ENCODE results near the gene WDR7.

Gene WDR7

DNA sequence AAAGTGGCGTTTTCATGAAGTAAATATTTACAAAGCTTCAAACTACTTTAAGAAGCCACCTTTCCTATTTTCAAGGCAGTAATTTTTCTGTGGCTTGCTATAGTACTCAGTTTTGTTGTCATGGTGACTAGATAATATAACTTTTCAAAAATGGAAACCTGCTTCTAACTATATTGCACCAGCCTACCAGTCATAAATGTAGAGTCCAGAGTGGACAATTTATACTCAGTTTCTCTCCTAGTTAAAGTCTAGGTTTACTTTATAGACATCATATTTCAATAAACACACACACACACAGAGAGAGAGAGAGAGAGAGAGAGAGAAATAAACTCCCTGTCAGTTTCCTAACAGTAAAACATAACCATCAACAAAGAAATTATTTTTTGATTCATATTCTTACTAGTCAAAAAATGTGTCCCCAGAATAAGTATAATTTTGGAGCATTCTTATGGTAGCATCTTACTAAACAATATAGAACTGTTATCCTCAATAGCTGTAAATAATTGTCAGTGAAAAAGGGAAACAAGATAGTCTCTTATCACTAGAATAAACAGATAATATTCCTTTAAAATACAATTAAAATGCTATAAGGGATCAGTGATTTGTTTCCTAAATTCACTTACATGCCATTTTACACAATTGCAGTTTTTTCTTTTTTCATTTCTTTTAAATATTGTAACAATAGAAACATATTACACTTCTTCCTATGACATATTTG is 332.3 kb downstream of the WDR7 start:
- DNase-seq (ENCODE audit: low read depth in 1 of 2, low spot score in 1 of 2), result no peak

DNA sequence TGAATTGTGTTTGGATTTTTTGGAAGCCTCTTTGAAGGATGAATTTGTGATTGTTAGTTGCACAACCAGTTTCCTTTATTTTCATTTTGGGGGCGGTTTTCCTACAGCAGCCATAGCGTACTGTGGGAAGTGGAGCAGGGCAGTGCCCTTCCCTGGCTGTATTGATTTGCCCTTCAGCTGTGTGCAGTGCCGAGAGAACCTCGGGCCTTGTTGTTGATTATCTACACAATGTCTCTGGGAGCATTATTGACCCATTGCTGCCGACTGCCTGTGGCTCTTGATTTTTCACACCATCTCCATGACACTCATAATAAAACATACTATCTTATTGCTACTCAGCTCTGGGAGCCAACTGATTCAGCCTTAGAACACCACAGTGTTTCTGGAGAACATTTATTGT is 333.6 kb downstream of the WDR7 start:
- DNase-seq (ENCODE audit: low read depth in 1 of 2, low spot score in 1 of 2), result no peak

DNA sequence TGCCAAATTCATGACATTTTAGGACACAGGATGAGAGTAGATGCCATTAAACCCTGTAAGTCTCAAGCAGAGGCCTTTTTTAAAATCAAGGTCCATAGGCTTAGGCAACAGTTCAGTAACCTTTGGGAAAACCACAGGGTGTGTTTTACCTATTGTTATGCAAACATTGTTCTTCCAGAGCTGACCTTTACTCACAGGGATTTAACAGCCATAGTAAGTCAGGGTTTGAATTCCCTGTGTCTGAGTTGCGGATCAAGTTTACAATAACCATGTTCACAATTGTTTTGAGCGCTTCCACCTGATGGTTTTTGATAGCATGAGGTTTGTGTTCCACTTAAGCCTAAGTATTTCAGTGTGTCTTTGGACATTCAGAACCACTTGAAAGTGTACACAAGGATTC is 335.7 kb downstream of the WDR7 start:
- no peak for DNase-seq (ENCODE audit: low read depth in 1 of 2, low spot score in 1 of 2)

DNA sequence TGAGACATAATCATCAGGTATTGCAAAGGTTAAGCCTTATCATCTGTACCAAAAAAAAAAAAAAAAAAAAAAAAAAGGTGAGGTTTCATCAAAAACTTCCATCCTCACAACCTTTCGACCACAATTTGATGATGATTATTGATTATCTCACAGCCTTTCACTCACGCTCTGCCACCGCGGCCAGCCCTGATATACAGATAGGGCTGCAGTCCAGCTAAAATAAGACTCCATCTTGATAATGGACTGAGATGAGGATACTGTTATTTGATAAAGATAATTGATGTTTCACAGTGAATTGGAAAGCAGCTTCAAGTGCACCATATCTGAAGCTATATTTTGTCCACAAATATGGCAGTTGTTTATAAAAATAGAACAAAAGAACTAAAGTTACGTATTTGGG is 336.1 kb downstream of the WDR7 start:
- no peak for DNase-seq (ENCODE audit: low read depth in 1 of 2, low spot score in 1 of 2)

DNA sequence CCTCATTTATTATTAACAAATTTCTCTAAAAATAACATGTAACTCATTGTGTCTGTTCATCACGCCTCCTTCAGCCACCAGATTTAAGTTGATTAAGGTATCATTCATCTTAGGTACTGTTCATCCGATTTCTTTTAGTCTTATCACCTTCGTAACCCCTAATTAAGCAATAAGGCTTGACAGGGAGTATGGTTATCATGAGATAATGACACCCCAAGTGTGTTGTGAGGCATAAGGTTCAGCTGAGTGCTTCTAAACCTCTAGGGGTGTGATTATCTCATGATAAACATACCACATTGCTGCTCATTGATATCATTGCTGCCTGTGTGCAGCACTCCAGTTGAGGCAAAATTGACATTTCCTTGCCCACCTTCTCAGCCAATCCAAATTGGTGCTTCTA is 336.9 kb downstream of the WDR7 start:
- no peak for DNase-seq (ENCODE audit: low read depth in 1 of 2, low spot score in 1 of 2)

DNA sequence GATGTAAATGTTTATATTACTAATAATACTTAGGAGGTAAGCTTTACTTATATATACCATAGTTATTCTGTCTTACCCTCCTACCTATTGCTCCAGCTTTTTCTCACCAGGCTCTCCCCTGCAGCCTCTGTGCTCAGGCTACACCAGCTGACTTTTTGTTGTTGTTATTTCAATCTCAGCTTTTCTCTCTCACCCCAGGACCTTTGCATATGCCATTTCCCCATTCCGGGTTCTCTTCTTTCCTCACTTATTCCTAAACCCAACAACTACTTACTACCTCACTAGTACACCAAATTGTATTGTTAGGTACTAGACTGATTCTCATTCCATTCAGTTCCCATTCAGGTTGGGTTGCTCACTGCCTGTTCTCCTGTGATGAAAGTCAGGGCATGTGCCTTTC is 339.5 kb downstream of the WDR7 start:
- DNase-seq (ENCODE audit: low read depth in 1 of 2, low spot score in 1 of 2), result no peak

DNA sequence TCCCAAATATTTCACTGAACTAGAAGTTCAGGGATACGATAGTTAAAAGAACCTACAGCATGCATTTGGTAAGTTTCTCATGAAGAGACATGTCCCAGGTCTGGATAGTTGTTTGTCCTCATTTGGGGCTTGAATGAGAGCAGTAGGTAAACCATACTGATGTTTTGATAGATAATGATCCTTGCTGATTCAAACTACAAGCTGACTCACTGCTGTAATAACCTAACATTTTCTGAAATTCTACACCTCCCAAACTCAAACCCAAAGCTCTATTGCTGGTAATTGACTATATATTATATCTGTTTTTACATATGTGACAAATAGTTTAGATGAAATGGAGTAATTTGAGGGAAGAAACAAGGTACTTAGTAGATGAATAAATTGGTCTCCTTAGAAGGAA is 341.6 kb downstream of the WDR7 start:
- DNase-seq (ENCODE audit: low read depth in 1 of 2, low spot score in 1 of 2), result no peak

DNA sequence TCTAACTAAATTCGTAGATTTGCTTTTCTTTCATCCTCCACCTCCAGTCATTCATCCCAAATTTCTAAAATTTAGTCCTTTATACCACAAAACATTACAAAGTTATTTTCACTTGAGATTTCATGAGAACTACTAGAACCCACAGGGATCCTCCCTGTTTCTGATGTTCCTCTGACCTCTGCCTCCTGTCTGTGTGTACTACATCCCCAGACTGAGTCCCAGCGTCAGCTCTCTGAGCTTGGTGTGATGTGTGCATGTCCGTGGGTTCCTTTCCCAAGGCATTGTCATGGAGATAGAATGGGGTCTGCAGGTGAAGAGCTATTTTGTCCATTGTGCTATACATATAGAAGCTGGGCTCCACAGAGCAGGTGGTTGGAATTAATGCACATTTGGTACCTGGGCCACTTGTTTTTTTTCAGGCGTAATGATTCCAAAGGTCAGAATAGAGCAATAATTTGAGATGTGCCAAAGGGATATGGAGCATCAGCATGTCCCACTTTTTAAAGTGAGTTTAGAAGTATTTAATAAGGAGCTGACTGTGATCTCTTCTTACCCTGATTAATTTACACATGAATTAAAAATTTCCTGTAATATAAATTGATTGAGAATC is 344.5 kb downstream of the WDR7 start:
- DNase-seq (ENCODE audit: low read depth in 1 of 2, low spot score in 1 of 2), result no peak

DNA sequence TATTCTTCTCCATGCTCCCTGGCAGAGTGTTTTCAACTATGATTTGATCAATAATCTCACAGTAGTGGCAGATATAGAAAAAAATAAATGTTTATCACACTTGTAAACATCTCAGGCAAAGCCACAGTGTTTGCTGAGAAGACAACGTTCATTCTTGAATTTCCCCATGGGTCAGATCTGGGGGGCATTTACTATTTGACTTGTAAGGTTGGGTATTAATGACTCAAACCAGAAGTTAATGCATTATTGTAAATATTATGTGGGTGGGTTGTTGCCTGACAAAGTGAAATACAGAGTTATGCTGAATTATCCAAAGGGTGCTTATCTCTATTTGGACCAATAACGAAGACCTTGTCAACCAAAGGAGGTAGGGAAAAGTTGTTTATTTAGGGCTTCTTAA is 346.0 kb downstream of the WDR7 start:
- DNase-seq (ENCODE audit: low read depth in 1 of 2, low spot score in 1 of 2), result no peak

DNA sequence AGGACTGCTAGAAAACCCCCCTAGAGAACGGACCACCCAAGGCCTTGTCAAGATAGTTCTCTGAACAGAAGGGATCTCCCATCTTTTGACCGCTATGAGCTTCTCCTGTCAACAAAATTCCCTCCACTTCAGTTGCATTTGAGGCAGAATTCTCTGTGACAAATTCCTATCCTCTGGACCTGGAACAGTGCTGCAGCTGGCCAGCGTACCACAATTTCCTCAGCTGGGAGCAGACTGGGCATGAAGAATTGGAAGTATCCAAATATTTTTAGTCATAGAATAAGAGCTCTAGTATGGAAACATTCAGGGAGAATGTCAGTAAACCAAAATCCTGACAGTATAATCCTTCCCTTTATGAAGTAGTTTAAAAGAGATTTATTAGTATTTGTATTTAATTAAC is 348.7 kb downstream of the WDR7 start:
- no peak for DNase-seq (ENCODE audit: low read depth in 1 of 2, low spot score in 1 of 2)

DNA sequence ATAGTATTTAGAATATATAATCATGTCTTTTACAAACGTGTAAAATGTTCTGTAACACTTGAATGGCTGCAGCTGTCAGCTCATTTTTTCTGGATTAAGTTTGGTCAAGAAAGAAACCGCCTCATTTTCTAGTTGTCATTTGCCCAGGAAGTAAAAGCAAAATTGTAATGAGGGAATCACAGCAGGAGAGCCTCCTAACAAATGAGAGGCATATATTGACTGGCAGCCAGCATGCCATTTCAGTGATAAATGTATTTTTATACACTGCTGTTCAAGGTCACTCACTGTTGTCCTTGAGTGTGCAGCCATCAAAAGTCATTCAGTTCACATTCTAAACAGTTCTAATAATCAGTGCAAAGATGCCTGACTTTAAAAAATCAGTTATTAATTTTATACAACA is 351.5 kb downstream of the WDR7 start:
- DNase-seq (ENCODE audit: low read depth in 1 of 2, low spot score in 1 of 2), result no peak

DNA sequence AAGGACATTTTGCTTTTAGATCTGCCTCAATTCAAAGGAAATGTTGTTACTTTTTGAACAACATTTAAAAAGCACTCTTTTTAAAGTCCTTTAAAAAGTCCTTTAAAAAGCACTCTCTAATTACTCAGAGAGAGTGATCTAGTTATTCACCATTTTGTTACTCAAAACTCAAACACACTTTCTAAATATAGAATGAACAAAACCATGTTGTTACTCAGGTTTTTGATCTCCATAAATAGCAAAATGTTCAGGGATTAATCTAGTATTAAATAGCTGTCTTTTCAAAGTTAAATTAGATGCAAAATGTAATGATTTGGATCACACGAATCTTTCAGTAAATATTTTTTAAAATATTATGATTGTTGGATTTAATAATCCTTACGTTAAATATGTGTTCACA is 352.2 kb downstream of the WDR7 start:
- DNase-seq (ENCODE audit: low read depth in 1 of 2, low spot score in 1 of 2), result no peak

DNA sequence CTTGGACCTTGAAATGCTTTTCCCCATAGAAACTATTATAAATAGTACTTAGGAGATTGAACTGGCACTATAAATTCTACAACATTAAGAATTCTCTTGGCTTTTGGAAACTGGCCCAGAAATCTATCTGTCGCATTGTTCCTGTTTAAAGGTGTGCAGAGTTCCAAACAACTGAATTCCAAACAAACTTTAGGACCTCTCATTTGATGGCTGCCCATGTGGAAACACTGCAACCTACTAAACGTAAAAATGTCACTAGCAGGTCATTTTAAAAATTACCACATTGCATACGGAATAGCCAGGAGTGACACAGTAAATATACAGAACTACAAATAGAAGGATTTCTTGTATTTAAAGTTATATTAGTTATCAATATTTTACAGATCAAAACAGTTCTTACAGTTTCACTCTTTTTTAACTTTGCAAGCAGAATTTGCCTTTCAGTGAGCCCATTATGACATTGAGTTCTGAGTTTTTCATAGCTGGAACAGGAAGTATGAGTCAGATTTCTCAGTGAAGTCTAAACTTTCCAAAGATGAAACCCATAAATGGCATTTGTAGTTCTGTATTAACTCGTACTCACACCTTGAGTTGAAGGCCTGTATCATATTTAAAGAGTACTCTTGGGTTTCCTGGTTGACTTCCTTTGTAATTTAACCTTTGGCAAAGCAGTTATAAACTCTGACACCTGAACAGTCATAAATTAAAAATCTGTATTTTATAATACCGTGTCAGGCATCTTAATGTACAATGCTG is 353.4 kb downstream of the WDR7 start:
- no peak for DNase-seq (ENCODE audit: low read depth in 1 of 2, low spot score in 1 of 2)

DNA sequence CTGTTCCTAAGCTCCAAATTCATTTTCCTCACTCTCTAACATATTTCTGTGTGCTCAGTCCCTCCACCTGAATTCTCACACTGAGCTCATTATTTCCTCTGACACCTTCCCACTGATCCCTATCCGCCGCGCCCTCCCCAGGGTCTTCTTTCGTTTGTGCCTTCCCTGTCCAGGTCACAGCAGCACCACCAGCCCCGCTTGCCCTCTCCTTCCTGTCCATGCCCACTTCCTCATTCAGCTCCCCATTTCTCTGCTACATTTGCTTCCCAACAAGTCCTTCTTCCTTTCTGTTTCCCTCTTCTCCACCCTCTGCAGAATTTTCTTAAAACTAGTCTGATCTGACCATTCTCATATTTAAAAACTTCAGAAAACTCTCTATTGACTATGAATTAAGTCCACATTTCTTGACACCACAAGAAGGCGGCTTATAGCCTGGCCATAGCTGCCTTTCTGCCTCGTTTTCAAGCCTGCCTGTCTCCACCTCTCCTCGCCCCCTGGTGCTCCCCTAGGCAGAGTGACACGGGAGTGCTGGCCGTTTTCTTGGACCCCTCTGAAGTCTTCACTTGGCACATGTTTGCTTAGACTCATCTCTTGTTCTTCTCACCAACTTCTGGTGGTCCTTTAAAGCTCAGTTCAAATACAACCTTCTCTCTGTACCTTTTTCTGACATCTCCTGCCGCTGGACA is 357.0 kb downstream of the WDR7 start:
- no peak for DNase-seq (ENCODE audit: low read depth in 1 of 2, low spot score in 1 of 2)

DNA sequence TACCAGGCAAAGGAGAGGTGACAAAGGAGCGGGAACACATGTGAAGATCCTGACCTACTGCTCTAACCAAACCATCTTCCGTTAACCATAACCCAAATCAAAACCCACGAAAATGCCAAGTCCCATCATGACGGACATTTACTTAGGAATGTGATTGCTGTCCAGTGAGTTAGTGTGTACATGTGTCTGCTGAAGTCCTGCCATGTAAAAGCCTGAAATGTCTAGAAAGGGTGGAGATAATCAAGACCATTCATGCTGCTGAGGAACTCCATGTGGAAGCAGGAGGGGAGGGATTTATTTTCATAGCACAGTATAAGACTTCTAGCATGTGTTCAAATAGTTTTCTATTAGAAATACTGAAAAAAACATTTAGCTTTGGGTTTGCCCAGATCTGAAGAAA is 358.7 kb downstream of the WDR7 start:
- no peak for DNase-seq (ENCODE audit: low read depth in 1 of 2, low spot score in 1 of 2)

DNA sequence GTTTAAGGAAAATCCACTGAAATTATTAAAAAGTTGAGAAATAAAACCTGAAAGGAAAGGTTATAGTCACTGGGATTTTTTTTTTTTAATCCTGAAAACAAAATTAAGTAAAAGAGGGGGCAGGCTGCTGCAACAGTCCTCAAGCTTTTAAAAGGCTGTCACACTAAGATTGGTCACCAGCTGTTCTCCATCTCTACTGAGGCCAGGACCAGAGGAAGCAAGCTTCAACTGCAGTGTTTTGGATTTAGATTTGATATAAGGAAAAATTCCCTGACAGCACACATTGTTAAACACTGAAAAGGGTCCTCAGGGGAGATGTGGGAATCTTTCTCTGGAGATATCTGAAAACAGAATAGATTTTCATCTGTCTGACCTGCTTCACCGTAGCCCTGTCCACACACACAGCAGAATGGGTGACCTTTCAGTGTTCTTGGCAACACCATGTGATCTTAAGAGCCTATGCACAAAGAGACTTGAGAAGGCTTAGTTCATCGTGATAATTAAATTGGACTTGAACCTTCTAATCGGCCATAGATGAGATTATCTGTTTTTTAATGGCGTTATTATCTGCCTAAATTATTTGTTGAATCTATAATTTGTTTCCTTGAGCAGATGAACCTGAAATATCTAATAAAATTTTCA is 363.7 kb downstream of the WDR7 start:
- no peak for DNase-seq (ENCODE audit: low read depth in 1 of 2, low spot score in 1 of 2)

DNA sequence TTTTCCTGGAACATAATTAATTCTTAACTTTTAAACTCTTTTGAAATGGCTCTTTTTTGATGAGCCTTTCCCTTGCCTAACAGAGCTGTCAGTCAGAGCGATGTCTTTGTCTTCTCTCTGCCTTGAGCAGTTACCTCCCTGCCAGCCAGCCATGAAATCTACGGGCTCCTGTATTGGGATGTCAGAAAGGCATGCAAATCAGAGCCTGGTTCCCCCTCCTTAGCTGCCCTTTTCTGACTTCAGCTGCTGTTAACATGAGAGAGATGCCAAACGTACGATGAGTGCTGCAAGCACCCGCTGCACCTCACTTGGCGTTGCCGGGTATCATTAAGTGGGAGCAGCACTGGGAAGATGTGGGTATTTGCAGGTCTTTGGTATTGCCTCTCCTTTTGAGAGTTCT is 364.3 kb downstream of the WDR7 start:
- DNase-seq (ENCODE audit: low read depth in 1 of 2, low spot score in 1 of 2), result no peak

DNA sequence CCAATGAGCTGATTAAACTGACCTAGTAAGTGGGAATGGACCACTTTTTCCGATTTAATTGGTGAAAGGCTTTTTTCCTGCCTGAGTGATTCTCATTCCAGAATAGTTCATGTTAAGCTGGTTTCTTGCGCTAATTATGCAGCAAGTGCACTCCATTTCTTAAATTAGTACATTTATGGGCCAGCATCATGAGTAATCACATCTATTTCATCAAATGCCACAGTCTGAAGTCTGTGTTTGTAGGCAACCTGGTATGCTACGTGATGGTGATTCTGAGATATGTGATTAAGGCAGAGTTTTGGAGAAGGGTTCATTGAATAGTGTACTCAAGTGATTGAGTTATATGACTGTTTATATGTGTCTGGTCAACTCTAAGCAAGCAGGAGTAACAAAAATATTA is 367.7 kb downstream of the WDR7 start:
- DNase-seq (ENCODE audit: low read depth in 1 of 2, low spot score in 1 of 2), result no peak

DNA sequence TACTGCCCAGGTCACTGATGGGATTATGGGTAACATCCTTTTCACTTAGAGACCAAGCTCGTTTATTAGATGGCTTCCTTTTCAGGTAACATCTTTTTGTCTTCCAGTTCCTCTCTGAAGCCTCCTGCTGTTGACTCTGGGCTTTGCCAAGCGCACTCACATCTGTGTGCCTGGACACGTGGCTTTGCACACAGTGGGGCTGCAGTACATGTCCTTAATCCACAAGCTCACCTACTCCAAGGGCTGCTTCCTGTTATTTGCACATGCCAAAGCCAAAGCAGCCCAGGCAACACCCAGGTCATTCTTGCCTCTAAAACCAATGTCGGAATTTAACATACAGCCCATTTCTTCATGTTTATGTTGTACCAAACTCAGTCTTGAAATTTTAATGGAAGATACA is 371.6 kb downstream of the WDR7 start:
- DNase-seq (ENCODE audit: low read depth in 1 of 2, low spot score in 1 of 2), result no peak

DNA sequence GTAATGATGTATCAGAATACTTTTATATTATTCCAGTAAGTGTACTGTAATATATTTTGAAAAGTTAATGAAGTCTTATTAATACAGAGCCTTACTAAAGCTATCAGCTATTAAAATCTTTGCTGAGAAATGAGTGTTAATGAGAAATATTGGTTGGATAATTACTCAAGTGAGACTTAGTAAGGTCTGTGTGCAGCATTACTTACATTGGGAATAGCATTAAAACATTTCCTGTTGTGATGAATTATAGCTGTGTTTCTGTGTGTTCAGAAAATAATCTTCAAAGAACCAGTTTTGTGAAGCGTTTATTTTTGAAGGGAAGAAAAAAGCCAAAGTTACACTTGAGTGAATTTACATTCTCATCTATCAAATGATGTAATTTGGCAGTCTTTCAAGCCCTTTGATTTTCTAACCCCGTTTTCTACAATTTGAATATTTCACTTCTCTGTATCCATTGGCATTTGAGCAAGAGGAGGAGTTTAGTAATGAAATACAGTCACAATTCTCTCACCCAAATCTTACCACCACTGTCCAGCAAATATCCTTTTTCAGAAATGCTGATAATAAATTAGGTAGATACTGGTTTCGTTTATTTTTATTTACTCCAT is 372.2 kb downstream of the WDR7 start:
- DNase-seq (ENCODE audit: low read depth in 1 of 2, low spot score in 1 of 2), result no peak

DNA sequence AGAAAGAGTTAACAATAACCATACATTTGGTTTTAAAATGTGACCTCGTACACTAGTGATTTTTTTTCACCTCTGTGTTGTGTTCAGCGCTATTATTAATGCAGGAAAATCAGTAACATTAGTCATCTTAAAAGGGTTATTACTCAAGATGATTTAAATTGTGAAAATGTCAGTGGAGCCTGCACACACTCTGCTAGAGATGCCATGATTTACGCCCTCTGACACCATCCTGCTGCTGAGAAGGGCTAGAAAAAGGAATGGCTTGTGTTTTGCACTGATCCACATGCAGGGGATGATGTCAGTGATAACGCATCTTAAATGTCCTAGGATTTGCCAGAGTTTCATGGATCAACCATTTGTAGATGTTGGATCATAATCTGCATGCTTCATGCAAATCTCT is 374.4 kb downstream of the WDR7 start:
- DNase-seq (ENCODE audit: low read depth in 1 of 2, low spot score in 1 of 2), result no peak
